NB4 (cell line): ENCODE results near the gene ANKZF1.

Experiments used
- DNase-seq: peaks from one replicate; pipeline ENCODE4 v3.0.0; 2010; ENCODE audit warnings: low read depth
- H3K4me3 ChIP-seq: one replicate; pipeline ENCODE4 v1.5.1; 2011; ENCODE audit warnings: mild to moderate bottlenecking, low read depth, low read length, moderate library complexity
- MYC ChIP-seq: IDR thresholded peaks from 2 replicates; pipeline ENCODE4 v1.6.1; 2011; ENCODE audit warnings: low read depth, low read length
- POLR2A ChIP-seq: IDR thresholded peaks from 2 replicates; pipeline ENCODE4 v1.6.1; 2011; ENCODE audit warnings: mild to moderate bottlenecking; ENCODE audit not compliant: insufficient read length; ENCODE audit errors: extremely low read depth
- TF ChIP-seq, protein P1 (sequence below): IDR thresholded peaks from one replicate; pipeline ENCODE4 v1.5.1; 2012; ENCODE audit warnings: low read depth, low read length
- TF ChIP-seq, protein P2 (sequence below): IDR thresholded peaks from 2 replicates; pipeline ENCODE4 v1.6.1; 2011; ENCODE audit warnings: low read depth, low read length

The ANKZF1 gene

DNA sequence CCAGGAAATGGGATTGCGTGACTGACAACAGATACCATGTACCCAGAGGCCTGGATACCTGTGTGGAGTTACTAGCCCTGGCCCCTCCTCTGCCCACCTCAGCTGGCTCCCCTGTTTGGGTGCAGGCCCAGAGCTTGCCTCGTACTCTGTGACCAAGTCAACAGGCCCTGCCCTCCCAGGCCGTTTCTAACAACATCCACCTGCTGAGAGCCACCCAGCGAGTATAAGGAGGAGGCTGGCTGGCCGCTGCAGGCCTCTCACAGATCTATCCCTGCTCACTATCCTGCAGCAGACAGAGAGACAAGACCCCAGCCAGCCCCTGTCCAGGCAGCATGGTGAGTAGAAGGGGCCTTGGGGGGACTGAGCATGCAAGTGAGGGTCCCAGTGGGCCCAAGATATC, 36.6 kb downstream of the ANKZF1 start:
- no peak for DNase-seq
- H3K4me3 ChIP-seq = no peak overlapping the region
- TF ChIP-seq MYC (no peak), POLR2A (no peak)
- TF ChIP-seq, protein P1, sequence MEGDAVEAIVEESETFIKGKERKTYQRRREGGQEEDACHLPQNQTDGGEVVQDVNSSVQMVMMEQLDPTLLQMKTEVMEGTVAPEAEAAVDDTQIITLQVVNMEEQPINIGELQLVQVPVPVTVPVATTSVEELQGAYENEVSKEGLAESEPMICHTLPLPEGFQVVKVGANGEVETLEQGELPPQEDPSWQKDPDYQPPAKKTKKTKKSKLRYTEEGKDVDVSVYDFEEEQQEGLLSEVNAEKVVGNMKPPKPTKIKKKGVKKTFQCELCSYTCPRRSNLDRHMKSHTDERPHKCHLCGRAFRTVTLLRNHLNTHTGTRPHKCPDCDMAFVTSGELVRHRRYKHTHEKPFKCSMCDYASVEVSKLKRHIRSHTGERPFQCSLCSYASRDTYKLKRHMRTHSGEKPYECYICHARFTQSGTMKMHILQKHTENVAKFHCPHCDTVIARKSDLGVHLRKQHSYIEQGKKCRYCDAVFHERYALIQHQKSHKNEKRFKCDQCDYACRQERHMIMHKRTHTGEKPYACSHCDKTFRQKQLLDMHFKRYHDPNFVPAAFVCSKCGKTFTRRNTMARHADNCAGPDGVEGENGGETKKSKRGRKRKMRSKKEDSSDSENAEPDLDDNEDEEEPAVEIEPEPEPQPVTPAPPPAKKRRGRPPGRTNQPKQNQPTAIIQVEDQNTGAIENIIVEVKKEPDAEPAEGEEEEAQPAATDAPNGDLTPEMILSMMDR = no peak
- TF ChIP-seq, protein P2, sequence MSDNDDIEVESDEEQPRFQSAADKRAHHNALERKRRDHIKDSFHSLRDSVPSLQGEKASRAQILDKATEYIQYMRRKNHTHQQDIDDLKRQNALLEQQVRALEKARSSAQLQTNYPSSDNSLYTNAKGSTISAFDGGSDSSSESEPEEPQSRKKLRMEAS = no peak

DNA sequence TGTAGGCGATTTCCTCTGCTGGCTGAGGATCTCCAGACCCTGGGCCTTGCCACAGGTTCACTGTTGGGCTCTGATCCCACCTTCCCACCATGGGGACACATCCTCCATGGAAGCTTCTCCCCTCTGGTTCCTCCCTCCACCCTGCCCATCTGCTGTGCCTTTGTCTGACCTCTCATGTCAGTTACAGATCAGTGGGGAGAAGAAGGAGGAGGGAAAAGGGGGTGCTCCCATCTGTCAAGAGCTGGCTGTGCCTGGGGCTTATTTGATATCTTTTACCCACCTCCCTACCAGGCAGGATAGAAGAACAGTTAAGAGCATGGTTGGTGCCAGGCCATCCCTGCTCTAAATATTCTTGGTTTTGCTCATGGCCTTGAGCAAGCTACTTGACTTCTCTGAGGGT, 37.3 kb downstream of the ANKZF1 start:
- no peak overlapping the region for H3K4me3 ChIP-seq
- TF ChIP-seq POLR2A (no peak), MYC (no peak)
- TF ChIP-seq, protein P2 = no peak
- TF ChIP-seq, protein P1 = no peak
- DNase-seq = no peak

DNA sequence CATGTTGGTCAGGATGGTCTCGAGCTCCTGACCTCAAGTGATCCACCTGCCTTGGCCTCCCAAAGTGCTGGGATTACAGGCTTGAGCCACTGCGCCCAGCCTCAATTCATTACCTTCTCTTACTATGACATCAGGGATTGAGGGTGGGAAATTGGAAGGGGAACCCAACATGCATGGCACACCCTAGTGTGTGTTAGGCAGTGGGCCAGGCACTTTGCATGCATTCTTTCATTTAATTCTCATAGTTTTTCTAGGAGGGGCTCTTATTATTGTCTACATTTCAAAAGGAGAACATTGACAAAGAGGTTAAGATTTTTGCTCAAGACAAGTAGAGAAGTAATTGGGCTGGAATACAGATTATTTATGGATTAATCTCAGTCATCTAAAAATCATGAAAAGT, 38.7 kb downstream of the ANKZF1 start:
- DNase-seq = no peak
- TF ChIP-seq POLR2A (no peak), MYC (no peak)
- TF ChIP-seq, protein P2 = no peak
- TF ChIP-seq, protein P1 = no peak
- H3K4me3 ChIP-seq = no peak overlapping the region

DNA sequence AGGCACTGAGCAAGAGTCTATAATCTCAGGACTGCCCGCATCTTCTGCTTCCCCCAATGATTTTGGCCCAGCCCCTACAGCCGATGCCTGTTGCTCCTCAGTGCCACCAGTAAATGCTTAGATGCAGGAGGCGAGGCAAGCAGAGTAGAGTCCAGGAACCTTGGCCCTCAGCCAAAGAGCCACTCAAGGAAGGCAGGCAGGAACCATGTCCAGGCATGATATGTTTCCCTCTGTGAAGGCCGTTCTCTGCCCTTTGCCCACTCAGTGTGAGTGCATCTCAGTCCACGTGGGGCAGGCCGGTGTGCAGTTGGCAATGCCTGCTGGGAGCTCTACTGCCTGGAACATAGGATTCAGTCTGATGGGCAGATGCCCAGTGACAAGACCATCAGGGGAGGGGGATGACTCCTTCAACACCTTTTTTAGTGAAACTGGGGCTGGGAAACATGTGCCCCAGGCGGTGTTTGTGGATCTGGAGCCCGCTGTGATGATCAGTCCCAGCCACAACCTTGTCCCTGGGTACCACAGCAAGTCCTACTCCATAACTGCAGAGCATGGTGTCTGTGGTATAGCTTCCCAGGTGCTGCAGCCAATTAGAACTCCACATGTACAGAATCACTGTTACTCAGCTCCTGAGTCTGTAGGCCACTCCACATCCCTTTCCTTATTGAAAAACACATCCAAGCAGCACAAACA, 39.9 kb downstream of the ANKZF1 start:
- H3K4me3 ChIP-seq = no peak overlapping the region
- no peak for DNase-seq
- TF ChIP-seq, protein P2 = no peak
- TF ChIP-seq POLR2A = no peak
- no peak for TF ChIP-seq MYC

DNA sequence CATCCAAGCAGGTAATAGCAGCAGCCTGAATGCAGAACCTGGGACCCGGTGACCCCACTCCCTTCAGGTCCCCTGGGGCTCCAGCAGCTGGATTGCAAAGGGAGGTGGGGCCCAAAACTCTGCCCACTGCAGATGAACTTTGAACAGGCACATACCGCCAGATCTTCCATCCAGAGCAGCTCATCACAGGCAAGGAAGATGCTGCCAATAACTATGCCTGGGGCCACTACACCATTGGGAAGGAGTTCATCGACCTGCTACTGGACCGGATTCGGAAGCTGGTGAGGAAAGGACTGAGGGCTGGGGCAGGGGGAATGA, 40.4 kb downstream of the ANKZF1 start:
- TF ChIP-seq, protein P1 = no peak
- no peak for TF ChIP-seq POLR2A
- no peak for TF ChIP-seq MYC
- TF ChIP-seq, protein P2 = no peak
- H3K4me3 ChIP-seq = no peak overlapping the region
- DNase-seq = no peak

DNA sequence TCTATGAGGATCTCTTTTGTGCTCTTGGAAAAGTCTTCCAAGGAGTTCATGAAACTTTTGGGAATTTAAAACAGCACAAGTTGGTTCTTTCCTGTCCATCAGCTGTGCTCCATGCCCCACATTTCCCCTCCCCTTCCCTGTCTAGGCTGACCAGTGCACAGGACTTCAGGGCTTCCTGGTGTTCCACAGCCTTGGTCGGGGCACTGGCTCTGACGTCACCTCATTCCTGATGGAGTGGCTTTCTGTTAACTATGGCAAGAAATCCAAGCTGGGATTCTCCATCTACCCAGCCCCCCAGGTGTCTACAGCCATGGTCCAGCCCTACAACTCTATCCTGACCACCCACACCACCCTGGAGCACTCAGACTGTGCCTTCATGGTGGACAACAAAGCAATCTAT, 41.4 kb downstream of the ANKZF1 start:
- no peak for TF ChIP-seq MYC
- no peak for DNase-seq
- H3K4me3 ChIP-seq = no peak overlapping the region

DNA sequence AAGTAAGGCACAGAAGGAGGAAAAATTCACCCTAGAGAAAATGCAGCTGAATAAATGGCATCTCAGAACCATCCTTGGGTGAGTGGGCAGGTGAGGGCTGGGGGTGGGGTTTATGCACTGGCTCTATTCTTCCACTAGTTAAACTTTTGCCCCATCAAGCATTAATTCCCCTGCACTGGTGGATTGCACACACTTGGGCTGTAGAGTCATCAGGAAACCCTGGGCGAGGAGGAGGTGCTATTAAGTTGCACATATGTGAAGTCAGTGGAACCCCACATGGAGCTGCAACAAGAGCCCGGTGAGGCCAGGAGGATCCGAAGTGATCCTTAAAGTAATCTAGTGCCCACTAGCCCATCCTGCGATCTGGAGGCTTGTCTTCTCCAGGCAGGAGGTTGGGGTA, 42.8 kb downstream of the ANKZF1 start:
- H3K4me3 ChIP-seq = no peak overlapping the region
- TF ChIP-seq, protein P1 = no peak
- TF ChIP-seq MYC = no peak
- TF ChIP-seq, protein P2 = no peak
- no peak for DNase-seq
